HFF-Myc (cell line): ENCODE measurements around the gene DIRAS1.

Experiments used
- DNase-seq: peaks from one replicate; pipeline ENCODE4 v3.0.0-alpha.2; 2011; ENCODE audit warnings: low read depth; ENCODE audit errors: extremely low read depth
- H3K4me3 ChIP-seq: replicated peaks from 2 replicates; pipeline ENCODE4 v1.5.1; 2011; ENCODE audit warnings: low read depth, mild to moderate bottlenecking, control low read depth, low read length
- CTCF ChIP-seq: IDR thresholded peaks from 2 replicates; pipeline ENCODE4 v1.5.1; 2012; ENCODE audit warnings: mild to moderate bottlenecking, low read depth, low read length, control low read depth; ENCODE audit errors: missing control alignments

DIRAS1 gene

GRCh38 chr19:2755448-2755705 is 34.2 kb upstream of the DIRAS1 start:
- TF ChIP-seq CTCF, result no peak
- no peak for DNase-seq
- H3K4me3 ChIP-seq, result no peak overlapping the region

- no peak for TF ChIP-seq CTCF
- H3K4me3 ChIP-seq, result no peak overlapping the region
- no peak for DNase-seq
Measured at GRCh38 chr19:2754659-2755447, 33.7 kb upstream of the DIRAS1 start.

- no peak for TF ChIP-seq CTCF
- no peak for DNase-seq
- H3K4me3 ChIP-seq, result no peak overlapping the region
Measured at GRCh38 chr19:2751438-2751830, 30.3 kb upstream of the DIRAS1 start.

GRCh38 chr19:2750808-2751437 is 29.8 kb upstream of the DIRAS1 start:
- no peak for DNase-seq

GRCh38 chr19:2747349-2747748 is 26.2 kb upstream of the DIRAS1 start:
- no peak for DNase-seq
- TF ChIP-seq CTCF, result no peak
- no peak overlapping the region for H3K4me3 ChIP-seq

More at GRCh38 chr19:2750808-2751437, 29.8 kb upstream of the DIRAS1 start:
- H3K4me3 ChIP-seq, result no peak overlapping the region
- TF ChIP-seq CTCF, result no peak

GRCh38 chr19:2744113-2744512 is 22.9 kb upstream of the DIRAS1 start:
- no peak overlapping the region for H3K4me3 ChIP-seq
- TF ChIP-seq CTCF, result no peak
- DNase-seq, result no peak
